HFFc6 (cell line): Measurements from ENCODE around the gene SMTNL2. TPM values are rescaled to one million over a fixed set of nuclear protein-coding genes. Genes with fewer than 3 reads are reported as not detected.

ENCODE experiments used
- DNase-seq: peaks from one replicate; pipeline ENCODE4 v3.0.0-alpha.2; 2018
- H3K27ac Mint-ChIP-seq: 2 replicates; pipeline ENCODE4 v1.8.0; 2020; ENCODE audit warnings: mild to moderate bottlenecking, mixed read lengths
- H3K27me3 Mint-ChIP-seq: 2 replicates; pipeline ENCODE4 v1.8.0; 2021; ENCODE audit warnings: mild to moderate bottlenecking, moderate library complexity, mixed read lengths; ENCODE audit not compliant: insufficient read depth
- H3K36me3 Mint-ChIP-seq: 2 replicates; pipeline ENCODE4 v1.8.0; 2021; ENCODE audit warnings: low read depth, mixed read lengths
- H3K4me1 Mint-ChIP-seq: 2 replicates; pipeline ENCODE4 v1.8.0; 2020; ENCODE audit warnings: low read depth, mixed read lengths
- H3K4me3 Mint-ChIP-seq: 2 replicates; pipeline ENCODE4 v1.8.0; 2020; ENCODE audit warnings: mild to moderate bottlenecking, moderate library complexity, mixed read lengths
- H3K9me3 Mint-ChIP-seq: 2 replicates; pipeline ENCODE4 v1.8.0; 2020; ENCODE audit warnings: mild to moderate bottlenecking, mixed read lengths
- total RNA-seq, 6 experiments: library from RNA; stranded (reverse); fragmentation: NEBNext Ultra II Directional; extraction: Animal tissue kit (Norgen Biotek cat#: 25700); gene quantifications; 2 replicates in 1 of 6; 3 replicates in 5 of 6; pipeline ENCODE4 v1.2.3, GENCODE V29; 2021
- TF ChIP-seq, protein P1 (sequence below): fragments of 200-600 bp; sonication (generic); IDR thresholded peaks from 2 replicates; pipeline ENCODE4 v1.5.0; 2021; ENCODE audit warnings: antibody characterized with exemption, mild to moderate bottlenecking

SMTNL2 gene
- total RNA-seq, 6 experiments from 2014 or later = not detected

DNA sequence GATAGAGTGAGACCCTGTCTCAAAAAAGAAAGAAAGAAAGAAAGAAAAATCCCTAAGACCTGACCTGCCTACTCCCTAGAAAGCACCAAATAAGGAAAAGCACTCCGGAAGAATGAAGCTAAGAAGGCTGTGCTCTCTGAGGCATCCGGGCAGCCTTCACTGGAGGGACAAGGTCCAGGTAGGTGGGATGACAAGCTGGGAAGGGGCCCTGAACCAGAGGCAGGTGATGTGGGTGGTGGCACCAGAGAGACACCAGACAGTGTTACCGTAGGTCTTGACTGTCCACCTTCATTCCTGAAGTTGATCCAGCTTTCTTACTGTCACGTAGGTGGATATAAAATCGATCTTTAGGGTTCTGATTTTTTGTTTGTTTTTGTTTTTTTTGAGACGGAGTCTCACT lies 26.3 kb downstream of the SMTNL2 start:
- Mint-ChIP-seq H3K27ac (no peak overlapping the region), H3K4me3 (no peak overlapping the region), H3K9me3 (no peaks in the 10 kb centered on the region), H3K36me3 (no peaks in the 10 kb centered on the region), H3K27me3 (peaks cover 53% of the 10 kb centered on the region), H3K4me1 (peaks cover 6% of the 10 kb centered on the region; the same call in 1 of the 2 replicates)
- TF ChIP-seq, protein P1, sequence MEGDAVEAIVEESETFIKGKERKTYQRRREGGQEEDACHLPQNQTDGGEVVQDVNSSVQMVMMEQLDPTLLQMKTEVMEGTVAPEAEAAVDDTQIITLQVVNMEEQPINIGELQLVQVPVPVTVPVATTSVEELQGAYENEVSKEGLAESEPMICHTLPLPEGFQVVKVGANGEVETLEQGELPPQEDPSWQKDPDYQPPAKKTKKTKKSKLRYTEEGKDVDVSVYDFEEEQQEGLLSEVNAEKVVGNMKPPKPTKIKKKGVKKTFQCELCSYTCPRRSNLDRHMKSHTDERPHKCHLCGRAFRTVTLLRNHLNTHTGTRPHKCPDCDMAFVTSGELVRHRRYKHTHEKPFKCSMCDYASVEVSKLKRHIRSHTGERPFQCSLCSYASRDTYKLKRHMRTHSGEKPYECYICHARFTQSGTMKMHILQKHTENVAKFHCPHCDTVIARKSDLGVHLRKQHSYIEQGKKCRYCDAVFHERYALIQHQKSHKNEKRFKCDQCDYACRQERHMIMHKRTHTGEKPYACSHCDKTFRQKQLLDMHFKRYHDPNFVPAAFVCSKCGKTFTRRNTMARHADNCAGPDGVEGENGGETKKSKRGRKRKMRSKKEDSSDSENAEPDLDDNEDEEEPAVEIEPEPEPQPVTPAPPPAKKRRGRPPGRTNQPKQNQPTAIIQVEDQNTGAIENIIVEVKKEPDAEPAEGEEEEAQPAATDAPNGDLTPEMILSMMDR = no peak
- no peak for DNase-seq

DNA sequence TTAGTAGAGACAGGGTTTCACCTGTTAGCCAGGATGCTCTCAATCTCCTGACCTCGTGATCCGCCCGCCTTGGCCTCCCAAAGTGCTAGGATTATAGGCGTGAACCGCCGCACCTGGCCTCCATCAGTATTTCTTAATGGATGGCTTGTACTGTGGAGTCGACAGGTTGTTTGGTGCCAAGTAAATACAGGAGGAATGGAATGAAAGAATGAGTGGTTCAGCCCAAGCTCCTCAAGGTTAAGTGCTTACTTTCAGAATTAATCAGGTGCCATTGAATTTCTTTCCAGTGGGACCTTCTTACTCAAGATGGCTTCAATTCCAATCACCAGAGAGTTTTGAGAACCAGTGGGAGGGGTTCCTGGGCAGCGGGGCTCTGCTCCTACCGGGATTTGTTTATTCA lies 32.1 kb downstream of the SMTNL2 start:
- Mint-ChIP-seq H3K4me1 (no peaks in the 10 kb centered on the region), H3K27ac (no peak overlapping the region), H3K9me3 (no peaks in the 10 kb centered on the region), H3K4me3 (no peak overlapping the region), H3K36me3 (no peaks in the 10 kb centered on the region), H3K27me3 (peaks cover 31% of the 10 kb centered on the region)
- TF ChIP-seq, protein P1 = no peak
- DNase-seq = no peak

DNA sequence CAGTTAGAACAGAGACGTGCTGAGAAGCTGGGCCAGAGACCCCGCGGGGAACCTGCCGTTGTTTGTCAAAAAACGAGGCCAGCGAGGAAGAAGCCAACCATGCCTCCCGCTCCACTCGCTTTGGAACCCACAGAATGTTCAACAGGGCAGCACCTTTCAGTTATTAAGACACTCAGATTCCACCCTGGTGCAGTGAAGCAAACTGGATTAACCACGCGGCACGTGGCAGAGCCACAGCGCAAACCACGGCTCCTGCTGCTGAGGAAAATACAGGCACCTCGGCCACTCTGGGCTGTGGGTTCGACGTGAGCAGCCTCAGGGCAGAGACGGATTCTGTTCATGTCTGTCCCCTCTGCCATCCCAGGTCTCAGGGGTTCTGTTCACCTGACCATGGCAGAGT lies 32.8 kb downstream of the SMTNL2 start:
- Mint-ChIP-seq H3K4me1 (no peaks in the 10 kb centered on the region), H3K36me3 (no peaks in the 10 kb centered on the region), H3K4me3 (no peak overlapping the region), H3K27me3 (peaks cover 29% of the 10 kb centered on the region), H3K27ac (no peak overlapping the region), H3K9me3 (no peaks in the 10 kb centered on the region)
- no peak for DNase-seq
- TF ChIP-seq, protein P1 = no peak

DNA sequence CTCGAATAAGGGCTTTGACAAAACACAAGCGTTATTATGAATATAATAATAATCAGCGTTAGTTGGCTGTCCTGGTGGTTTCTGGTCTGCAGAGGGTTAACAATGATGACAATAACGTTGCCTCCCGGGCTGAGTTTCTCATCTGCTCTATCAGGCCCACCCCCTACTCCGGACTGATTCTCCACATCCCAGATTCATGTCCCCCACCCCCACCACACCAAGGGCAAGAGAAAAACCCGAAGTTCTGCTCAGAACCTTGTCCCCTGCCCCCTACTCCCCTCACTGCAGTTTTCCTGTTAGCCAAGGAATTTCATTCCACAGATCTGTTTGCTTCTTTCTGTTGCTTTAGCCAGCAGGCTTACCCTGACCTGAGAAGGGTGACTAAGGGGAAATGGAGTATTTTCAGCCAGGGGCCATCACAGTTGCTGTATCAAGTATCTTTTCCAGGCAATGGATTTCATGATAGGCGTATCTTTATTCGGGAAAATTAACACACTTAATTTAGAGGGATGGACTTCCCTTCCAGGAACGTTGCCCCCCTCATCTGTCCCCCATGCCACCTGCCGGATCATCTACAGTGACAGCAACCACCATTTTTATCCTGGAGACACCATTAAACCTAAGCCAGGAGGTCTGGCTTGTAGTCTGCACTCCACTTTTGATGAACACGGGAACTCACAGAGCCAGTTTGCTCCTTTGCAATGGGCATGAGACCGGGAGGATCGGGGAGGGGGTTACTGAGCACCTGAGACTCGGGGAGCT lies 33.4 kb downstream of the SMTNL2 start:
- H3K4me1 Mint-ChIP-seq = no peaks in the 10 kb centered on the region
- H3K27me3 Mint-ChIP-seq = peaks cover 22% of the 10 kb centered on the region
- DNase-seq = no peak
- no peaks in the 10 kb centered on the region for H3K9me3 Mint-ChIP-seq
- no peak overlapping the region for H3K4me3 Mint-ChIP-seq
- TF ChIP-seq, protein P1 = no peak
- no peaks in the 10 kb centered on the region for H3K36me3 Mint-ChIP-seq
- no peak overlapping the region for H3K27ac Mint-ChIP-seq

DNA sequence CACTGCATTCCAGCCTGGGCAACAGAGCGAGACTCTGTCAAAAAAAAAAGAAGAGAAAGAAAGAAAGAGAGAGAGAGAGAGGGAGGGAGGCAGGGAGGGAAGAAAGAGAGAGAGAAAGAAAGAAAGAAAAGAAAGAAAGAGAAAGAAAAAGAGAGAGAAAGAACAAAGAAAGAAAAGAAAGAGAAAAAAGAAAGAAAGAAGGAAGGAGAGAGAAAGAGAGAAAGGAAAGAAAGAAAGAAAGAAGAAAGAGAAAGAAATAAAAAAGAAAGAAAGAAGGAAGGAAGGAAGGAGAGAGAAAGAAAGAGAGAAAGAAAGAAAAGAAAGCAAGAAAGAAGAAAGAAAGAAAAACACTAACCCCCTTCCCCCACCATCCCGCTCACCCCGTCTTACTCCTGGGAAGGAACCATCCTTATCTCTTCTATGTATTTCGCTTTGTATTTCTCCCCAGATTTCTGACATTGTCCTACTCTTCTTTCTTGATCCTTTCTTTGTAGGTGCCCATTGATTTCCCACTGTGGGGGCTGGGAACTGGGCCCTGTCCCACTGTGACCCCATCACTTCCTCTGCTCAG lies 36.3 kb downstream of the SMTNL2 start:
- Mint-ChIP-seq H3K9me3 (no peaks in the 10 kb centered on the region), H3K27ac (no peak overlapping the region), H3K36me3 (no peaks in the 10 kb centered on the region), H3K27me3 (peaks cover 28% of the 10 kb centered on the region), H3K4me3 (no peak overlapping the region), H3K4me1 (no peaks in the 10 kb centered on the region)
- TF ChIP-seq, protein P1 = no peak
- DNase-seq = no peak
